K562 (cell line): Measurements from ENCODE around the gene TOR3A. TPM values are rescaled to one million over a fixed set of nuclear protein-coding genes. Genes with fewer than 3 reads are reported as not detected.
"Not testable (repeated sequence)": the region's sequence is repeated elsewhere in the genome, so short reads cannot be mapped to it uniquely, and the experiment has no call there.

ENCODE experiments used
- ARID1B ChIP-seq: fragments of 450-650 bp; IDR thresholded peaks from 2 replicates; pipeline ENCODE4 v1.6.1; 2016; ENCODE audit warnings: antibody characterized with exemption, mild to moderate bottlenecking, inconsistent platforms
- ATF1 ChIP-seq, 2 experiments: fragments of 450-650 bp in 1 of 2; IDR thresholded peaks; 2 replicates each; pipeline ENCODE4 v1.6.1; 2016; ENCODE audit warnings: missing compliant biosample characterization in 1 of 2, missing genetic modification characterization in 1 of 2
- CXXC5 ChIP-seq: fragments of 250-450 bp; sonication (Bioruptor Pico); IDR thresholded peaks from 2 replicates; pipeline ENCODE4 v1.8.0; 2022; ENCODE audit warnings: inconsistent platforms, mild to moderate bottlenecking, moderate library complexity
- DACH1 ChIP-seq: fragments of 450-650 bp; IDR thresholded peaks from 2 replicates; pipeline ENCODE4 v1.6.1; 2018; ENCODE audit not compliant: partially characterized antibody
- FOXM1 ChIP-seq, 2 experiments: fragments of 450-650 bp in 1 of 2; sonication (generic) in 1 of 2; formaldehyde crosslinking in 1 of 2; IDR thresholded peaks; 2 replicates each; pipeline versions ENCODE4 v1.6.1 to v1.9.0; 2017 to 2022; ENCODE audit warnings: low read depth in 2 of 2, mild to moderate bottlenecking in 2 of 2, missing genetic modification reagents in 1 of 2, moderate library complexity in 1 of 2
- HSF4 ChIP-seq: fragments of 250-450 bp; sonication (Bioruptor Pico); IDR thresholded peaks from 2 replicates; pipeline ENCODE4 v2.1.2; 2022; ENCODE audit warnings: mild to moderate bottlenecking, moderate library complexity, borderline replicate concordance
- MIER1 ChIP-seq: fragments of 450-650 bp; IDR thresholded peaks from 2 replicates; pipeline ENCODE4 v1.6.1; 2016; ENCODE audit warnings: antibody characterized with exemption, mild to moderate bottlenecking, low read depth
- PRDM10 ChIP-seq: fragments of 450-650 bp; IDR thresholded peaks from 2 replicates; pipeline ENCODE4 v1.6.1; 2018; ENCODE audit not compliant: partially characterized antibody
- SMARCE1 ChIP-seq: fragments of 450-650 bp; IDR thresholded peaks from 2 replicates; pipeline ENCODE4 v1.7.1; 2016; ENCODE audit warnings: mild to moderate bottlenecking
- SOX6 ChIP-seq: fragments of 450-650 bp; IDR thresholded peaks from 2 replicates; pipeline ENCODE4 v1.6.1; 2014; ENCODE audit warnings: mild to moderate bottlenecking
- TCF3 ChIP-seq: sonication (generic); formaldehyde crosslinking; IDR thresholded peaks from 2 replicates; pipeline ENCODE4 v1.4.0; 2020; ENCODE audit warnings: mild to moderate bottlenecking, missing genetic modification reagents
- TEAD4 ChIP-seq, 2 experiments: sonication (generic) in 1 of 2; formaldehyde crosslinking in 1 of 2; IDR thresholded peaks; 2 replicates each; pipeline versions ENCODE4 v1.6.1 to v1.8.0; 2012 to 2022; ENCODE audit warnings: borderline replicate concordance in 1 of 2, inconsistent platforms in 1 of 2, low read length in 1 of 2, mild to moderate bottlenecking in 1 of 2, missing genetic modification reagents in 1 of 2
- TRIM24 ChIP-seq, 2 experiments: fragments of 450-650 bp; IDR thresholded peaks; 2 replicates each; pipeline ENCODE4 v1.6.1; 2016
- ZBTB2 ChIP-seq: fragments of 450-650 bp; IDR thresholded peaks from 2 replicates; pipeline ENCODE4 v1.6.1; 2016; ENCODE audit warnings: antibody characterized with exemption
- polyA plus RNA-seq, 8 experiments: library from polyadenylated mRNA; depleted of rRNA in 4 of 8; stranded (reverse) in 5 of 8; unstranded in 3 of 8; fragments of >200 nt; fragmentation: Nextera tagmentation in 2 of 8; fragmentation: Illumina TruSeq in 1 of 8; extraction: Ambion mirVana in 2 of 8; extraction: Trizol in 1 of 8; gene quantifications; 2 replicates each; pipeline versions ENCODE4 v1.2.1 to v1.2.3, GENCODE V29; 2011 to 2014; ENCODE audit warnings: inconsistent platforms in 1 of 8, missing spikeins in 1 of 8
- total RNA-seq, 7 experiments: library from RNA; depleted of rRNA in 6 of 7; stranded (reverse); fragments of >200 nt in 6 of 7; fragmentation: Illumina TruSeq in 2 of 7; extraction: Trizol in 2 of 7; gene quantifications; 2 replicates each; pipeline versions ENCODE4 v1.2.1 to v1.2.3, GENCODE V29; 2011 to 2021; ENCODE audit warnings: low replicate concordance in 1 of 7
- TF ChIP-seq, protein P1 (sequence below), 2 experiments: fragments of 450-650 bp; conservative IDR thresholded peaks; 2 replicates each; pipeline ENCODE4 v1.6.1; 2017; ENCODE audit warnings: mild to moderate bottlenecking in 2 of 2, moderate library complexity in 2 of 2
- TF ChIP-seq, protein P2 (sequence below): fragments of 450-650 bp; IDR thresholded peaks from 2 replicates; pipeline ENCODE4 v1.6.1; 2016; ENCODE audit warnings: borderline replicate concordance

The TOR3A gene
- total and polyA plus RNA-seq, 9 of the 15 experiments (the other 6 are each of a cell fraction or from before 2014, with no cell fraction given), result 7.9 to 94.5 (median 39.7) TPM

DNA sequence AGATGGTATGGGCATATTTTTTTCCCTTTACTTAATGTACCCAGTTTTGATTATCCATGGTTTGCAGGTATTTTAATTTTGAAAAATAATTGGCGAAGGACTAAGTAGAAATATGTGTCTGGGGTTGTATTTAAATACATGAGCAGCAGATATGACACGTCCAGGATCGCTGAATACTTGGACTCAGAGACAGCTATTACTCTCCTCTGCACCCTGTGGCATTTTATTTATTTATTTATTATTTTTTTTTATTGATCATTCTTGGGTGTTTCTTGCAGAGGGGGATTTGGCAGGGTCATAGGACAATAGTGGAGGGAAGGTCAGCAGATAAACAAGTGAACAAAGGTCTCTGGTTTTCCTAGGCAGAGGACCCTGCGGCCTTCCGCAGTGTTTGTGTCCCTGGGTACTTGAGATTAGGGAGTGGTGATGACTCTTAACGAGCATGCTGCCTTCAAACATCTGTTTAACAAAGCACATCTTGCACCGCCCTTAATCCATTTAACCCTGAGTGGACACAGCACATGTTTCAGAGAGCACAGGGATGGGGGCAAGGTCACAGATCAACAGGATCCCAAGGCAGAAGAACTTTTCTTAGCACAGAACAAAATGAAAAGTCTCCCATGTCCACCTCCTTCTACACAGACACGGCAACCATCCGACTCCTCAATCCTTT lies 42.2 kb upstream of the TOR3A start (continued):
- TF ChIP-seq FOXM1 (IDR thresholded peaks at IDR 0.05; ENCODE audit: low read depth) (peak; percentile 48; the same call in 1 of the 2 replicates), PRDM10 (peak; percentile 28), TEAD4 (IDR thresholded peaks at IDR 0.05; ENCODE audit: low read length) (peak; percentile 60), ATF1 (tag; IDR thresholded peaks at IDR 0.05) (peak; percentile 30; the same call in 1 of the 2 replicates), SOX6 (peak; percentile 87), ZBTB2 (peak; percentile 70; the same call in 1 of the 2 replicates), DACH1 (peak; percentile 38), CXXC5 (peak; percentile 58), MIER1 (0 out of 2 replicates have a peak, but pooled peaks have one; percentile 37), HSF4 (CRISPR knock-in tag) (0 out of 2 replicates have a peak, but pooled peaks have one; percentile 48), SMARCE1 (peak; percentile 78), TCF3 (CRISPR knock-in tag) (peak; percentile 40), ARID1B (peak; percentile 91), TRIM24 (IDR thresholded peaks at IDR 0.05) (peak; percentile 74 to 77; a peak in 2 of 4 replicates)
- TF ChIP-seq FOXM1 (CRISPR knock-in tag; IDR thresholded peaks at IDR 0.05; ENCODE audit: low read depth); TEAD4 (CRISPR knock-in tag; IDR thresholded peaks at IDR 0.05; ENCODE audit: borderline replicate concordance); ATF1 (CRISPR knock-in tag; IDR thresholded peaks at IDR 0.05): not testable (repeated sequence)
- TF ChIP-seq, protein P1, sequence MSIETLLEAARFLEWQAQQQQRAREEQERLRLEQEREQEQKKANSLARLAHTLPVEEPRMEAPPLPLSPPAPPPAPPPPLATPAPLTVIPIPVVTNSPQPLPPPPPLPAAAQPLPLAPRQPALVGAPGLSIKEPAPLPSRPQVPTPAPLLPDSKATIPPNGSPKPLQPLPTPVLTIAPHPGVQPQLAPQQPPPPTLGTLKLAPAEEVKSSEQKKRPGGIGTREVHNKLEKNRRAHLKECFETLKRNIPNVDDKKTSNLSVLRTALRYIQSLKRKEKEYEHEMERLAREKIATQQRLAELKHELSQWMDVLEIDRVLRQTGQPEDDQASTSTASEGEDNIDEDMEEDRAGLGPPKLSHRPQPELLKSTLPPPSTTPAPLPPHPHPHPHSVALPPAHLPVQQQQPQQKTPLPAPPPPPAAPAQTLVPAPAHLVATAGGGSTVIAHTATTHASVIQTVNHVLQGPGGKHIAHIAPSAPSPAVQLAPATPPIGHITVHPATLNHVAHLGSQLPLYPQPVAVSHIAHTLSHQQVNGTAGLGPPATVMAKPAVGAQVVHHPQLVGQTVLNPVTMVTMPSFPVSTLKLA (conservative IDR thresholded peaks at IDR 0.05), result peak; percentile 88 to 94
- TF ChIP-seq, protein P2, sequence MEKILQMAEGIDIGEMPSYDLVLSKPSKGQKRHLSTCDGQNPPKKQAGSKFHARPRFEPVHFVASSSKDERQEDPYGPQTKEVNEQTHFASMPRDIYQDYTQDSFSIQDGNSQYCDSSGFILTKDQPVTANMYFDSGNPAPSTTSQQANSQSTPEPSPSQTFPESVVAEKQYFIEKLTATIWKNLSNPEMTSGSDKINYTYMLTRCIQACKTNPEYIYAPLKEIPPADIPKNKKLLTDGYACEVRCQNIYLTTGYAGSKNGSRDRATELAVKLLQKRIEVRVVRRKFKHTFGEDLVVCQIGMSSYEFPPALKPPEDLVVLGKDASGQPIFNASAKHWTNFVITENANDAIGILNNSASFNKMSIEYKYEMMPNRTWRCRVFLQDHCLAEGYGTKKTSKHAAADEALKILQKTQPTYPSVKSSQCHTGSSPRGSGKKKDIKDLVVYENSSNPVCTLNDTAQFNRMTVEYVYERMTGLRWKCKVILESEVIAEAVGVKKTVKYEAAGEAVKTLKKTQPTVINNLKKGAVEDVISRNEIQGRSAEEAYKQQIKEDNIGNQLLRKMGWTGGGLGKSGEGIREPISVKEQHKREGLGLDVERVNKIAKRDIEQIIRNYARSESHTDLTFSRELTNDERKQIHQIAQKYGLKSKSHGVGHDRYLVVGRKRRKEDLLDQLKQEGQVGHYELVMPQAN, result peak; percentile 24; the same call in 1 of the 2 replicates
